ENCODE results near the gene STK26. TPM values are rescaled to one million over a fixed set of nuclear protein-coding genes. Genes with fewer than 3 reads are reported as not detected.
A peak's percentile ranks its signal among the peaks of the same experiment; 100 is the strongest.

STK26 gene
- total and polyA plus RNA-seq, 2 donors (not counting 3 experiments of a cell fraction or from before 2014, with no cell fraction given): 0.87 to 3.7 TPM

- DNase-seq (ENCODE audit: low read depth, low spot score) (no peak), FAIRE-seq (peak; percentile 38)
- Histone ChIP-seq H3K27me3 (ENCODE audit: control insufficient read depth in 2 of 2, insufficient read depth in 2 of 2, low read length in 2 of 2) (no peaks in the 10 kb centered on the region), H3K4me1 (ENCODE audit: control insufficient read depth, extremely low read depth, insufficient read depth, low read length) (peaks cover 4% of the 10 kb centered on the region), H3K9me3 (replicated peaks; ENCODE audit: control insufficient read depth, insufficient read depth, low read length) (no peaks in the 10 kb centered on the region), H3K36me3 (ENCODE audit: control insufficient read depth in 2 of 2, extremely low read depth in 1 of 2, insufficient read depth in 2 of 2, low read length in 2 of 2) (no peaks in the 10 kb centered on the region), H4K20me1 (replicated peaks; ENCODE audit: control insufficient read depth, extremely low read depth, insufficient read depth, low read length) (no peaks in the 10 kb centered on the region), H3K4me2 (ENCODE audit: insufficient read depth, low read length) (no peak overlapping the region), H3K9ac (replicated peaks; ENCODE audit: extremely low read depth, insufficient read depth, low read length) (no peak overlapping the region), H3K9me1 (replicated peaks; ENCODE audit: control insufficient read depth, extremely low read depth, insufficient read depth, low read length) (no peaks in the 10 kb centered on the region), H3K27ac (ENCODE audit: insufficient read depth, low read depth, low read length) (no peak overlapping the region), H2AFZ (ENCODE audit: low read depth, low read length) (no peak overlapping the region), H3K79me2 (ENCODE audit: control insufficient read depth, insufficient read depth, low read length) (no peaks in the 10 kb centered on the region), H3K4me3 (replicated peaks in 1 of 3; ENCODE audit: insufficient read depth in 1 of 3, low read depth in 1 of 3, low read length in 3 of 3) (no peak overlapping the region)
- dilution Hi-C loops (cut with MboI; ENCODE audit: extremely low pct_ligation_motif_present, low sequenced_read_pairs): no loop called here
- TF ChIP-seq JUN (IDR thresholded peaks at IDR 0.05; ENCODE audit: borderline replicate concordance, insufficient read depth, insufficient read length, low read depth) (no peak), POLR2AphosphoS5 (IDR thresholded peaks at IDR 0.05; ENCODE audit: insufficient read depth, low read depth, low read length) (no peak), FOS (IDR thresholded peaks at IDR 0.05; ENCODE audit: borderline replicate concordance, insufficient read depth, low read length) (no peak), CTCF (IDR thresholded peaks at IDR 0.05; ENCODE audit: extremely low read depth in 1 of 2, insufficient read depth in 1 of 2, low read depth in 1 of 2, low read length in 2 of 2) (no peak), GATA2 (IDR thresholded peaks at IDR 0.05; ENCODE audit: insufficient read depth, insufficient read length, low read depth, low read length) (no peak), EZH2 (IDR thresholded peaks at IDR 0.05; ENCODE audit: borderline replicate concordance, low read depth, low read length, severe bottlenecking) (no peak), MYC (IDR thresholded peaks at IDR 0.05; ENCODE audit: low read depth, low read length) (no peak)
- ChIA-PET CTCF (interaction anchor here (1.3 to 3.0 kb wide), 2 partner anchors 46 to 194 kb away, joined by 10 to 16 read pairs; partner anchors contain the start of gene RAP2C), POLR2A (no interaction called here)
- intact Hi-C loops (cut with micrococcal nuclease): no loop called here
- BruUV-seq (replicated peaks): no TSS peak
Measured at GRCh38 chrX:132025041-132025440, 1.9 kb downstream of the STK26 start.

Data from endothelial cell of umbilical vein (primary cell).